ENCODE results near the gene CHIC2. TPM values are rescaled to one million over a fixed set of nuclear protein-coding genes. Genes with fewer than 3 reads are reported as not detected.

Gene CHIC2
- total and polyA plus RNA-seq, 2 of the 8 experiments (the other 6 are each of a cell fraction or from before 2014, with no cell fraction given), result 4.5 to 10.9 TPM

- H3K4me2 ChIP-seq (ENCODE audit: insufficient read depth in 1 of 2, low read depth in 2 of 2, low read length in 2 of 2), result peak overlapping the region; percentile 76 to 85; a peak in 3 of 4 replicates
- no peaks in the 10 kb centered on the region for H4K20me1 ChIP-seq (replicated peaks in 1 of 2; ENCODE audit: control insufficient read depth in 1 of 2, insufficient read depth in 2 of 2, low read length in 2 of 2)
- H3K4ac ChIP-seq (replicated peaks; ENCODE audit: insufficient read length, low read depth, low read length), result no peak overlapping the region
- FAIRE-seq, result no peak
- peak overlapping the region in 2 of 4 experiments; percentile 91 to 97; a peak in 4 of 8 replicates for H3K4me3 ChIP-seq (ENCODE audit: extremely low read depth in 1 of 4, insufficient read depth in 2 of 4, low read depth in 3 of 4, low read length in 4 of 4)
- no peak overlapping the region for H4K91ac ChIP-seq (replicated peaks; ENCODE audit: insufficient read length, low read length)
- H2BK120ac ChIP-seq (replicated peaks; ENCODE audit: low read depth, low read length), result no peak overlapping the region
- no peaks in the 10 kb centered on the region; the same call in 1 of the 2 replicates for H3K79me1 ChIP-seq (ENCODE audit: low read depth, low read length)
- no peak overlapping the region for H2BK5ac ChIP-seq (ENCODE audit: low read depth, low read length)
- H2BK20ac ChIP-seq (ENCODE audit: low read length), result no peak overlapping the region
- no peak for DNase-seq (ENCODE audit: low read depth in 1 of 2, low spot score in 2 of 2)
- H3K23me2 ChIP-seq (ENCODE audit: low read depth, low read length), result peaks cover 3% of the 10 kb centered on the region
- no peak overlapping the region for H2BK12ac ChIP-seq (ENCODE audit: low read depth, low read length)
- ChIA-PET CTCF (ENCODE audit: partially characterized antibody) (interaction anchor here (0.6 to 2.0 kb wide), 5 partner anchors 20 to 1447 kb away, joined by 3 to 7 read pairs (median 5); partner anchors contain the start of gene PDGFRA), POLR2A (ENCODE audit: partially characterized antibody) (interaction anchor here (1.1 kb wide), 1 partner anchor 13 kb away, joined by 3 read pairs; no protein-coding TSS in a partner anchor)
- peaks cover 0 to 12% (median 3%) of the 10 kb centered on the region in 4 experiments; a peak in 2 of 7 replicates for H3K4me1 ChIP-seq (replicated peaks in 1 of 4; ENCODE audit: control insufficient read depth in 3 of 4, insufficient read depth in 4 of 4, low read length in 3 of 4)
- TF ChIP-seq HDAC2 (IDR thresholded peaks at IDR 0.05; ENCODE audit: borderline replicate concordance in 1 of 2, low read depth in 2 of 2, low read length in 2 of 2), result no peak
- no peak for TF ChIP-seq MAX (IDR thresholded peaks at IDR 0.05)
- TF ChIP-seq TEAD4 (IDR thresholded peaks at IDR 0.05; ENCODE audit: low read depth, low read length), result no peak
- no peak for TF ChIP-seq SP4 (IDR thresholded peaks at IDR 0.05; ENCODE audit: low read length)
- no peak for TF ChIP-seq ATF3 (IDR thresholded peaks at IDR 0.05; ENCODE audit: insufficient read depth, low read depth, low read length)
- no peak for TF ChIP-seq CEBPB (IDR thresholded peaks at IDR 0.05; ENCODE audit: low read depth, low read length)
- no peak for TF ChIP-seq SIN3A (conservative IDR thresholded peaks at IDR 0.05 in 1 of 2, IDR thresholded peaks at IDR 0.05 in 1 of 2; ENCODE audit: low read depth in 1 of 2, low read length in 2 of 2)
- H3K56ac ChIP-seq (replicated peaks; ENCODE audit: insufficient read length, low read depth, low read length), result no peak overlapping the region
- H2AFZ ChIP-seq (ENCODE audit: low read length), result peak overlapping the region; percentile 41; the same call in 1 of the 2 replicates
- H2AK5ac ChIP-seq (ENCODE audit: low read depth, low read length), result no peak overlapping the region
- H3K23ac ChIP-seq (ENCODE audit: insufficient read length), result no peak overlapping the region
- H3K14ac ChIP-seq (ENCODE audit: insufficient read length), result no peak overlapping the region
- WGBS, 2 experiments (ENCODE audit: extremely low coverage in 1 of 2, insufficient coverage in 1 of 2, insufficient read length in 1 of 2, insufficient replicate concordance in 2 of 2, low coverage in 1 of 2, low lambda C conversion rate in 2 of 2, missing lambda C conversion rate in 1 of 2), result 83 to 100% methylated on average over 1 to 5 of the region's 6 CpGs
- H3K18ac ChIP-seq (ENCODE audit: extremely low read depth, low read length), result no peak overlapping the region
- H3K27ac ChIP-seq (ENCODE audit: low read depth, low read length), result no peak overlapping the region
- no peak overlapping the region for H4K5ac ChIP-seq (ENCODE audit: insufficient read length, low read depth, low read length)
- no peaks in the 10 kb centered on the region for H3K9me3 ChIP-seq (ENCODE audit: insufficient read depth in 2 of 2, low read depth in 1 of 2, low read length in 1 of 2)
- H3K79me2 ChIP-seq (ENCODE audit: control insufficient read depth in 1 of 2, insufficient read depth in 2 of 2, low read length in 2 of 2), result peaks cover 0 to 29% of the 10 kb centered on the region in 2 experiments; a peak in 2 of 4 replicates
- no peaks in the 10 kb centered on the region for H3K36me3 ChIP-seq (ENCODE audit: control insufficient read depth in 2 of 4, insufficient read depth in 4 of 4, low read length in 3 of 4)
- H3K27me3 ChIP-seq (replicated peaks in 1 of 4; ENCODE audit: control insufficient read depth in 3 of 4, extremely low read depth in 1 of 4, insufficient read depth in 3 of 4, low read length in 3 of 4), result no peaks in the 10 kb centered on the region; a peak in 1 of 7 replicates
- no peak overlapping the region for H2BK15ac ChIP-seq (ENCODE audit: low read length)
- no peak overlapping the region for H3K9ac ChIP-seq (replicated peaks in 1 of 4; ENCODE audit: extremely low read depth in 1 of 4, low read depth in 3 of 4, low read length in 3 of 4)
- no peak overlapping the region for H4K8ac ChIP-seq (ENCODE audit: extremely low read depth, insufficient read depth, low read length)
These were observed 1.1 kb upstream of the CHIC2 start for GRCh38 chr4:54065282-54066087.

Measured in H1 (cell line).